ENCODE data around the gene CNTN1.

- TF ChIP-seq CTCF (IDR thresholded peaks at IDR 0.05) = no peak
- TF ChIP-seq POLR2A (IDR thresholded peaks at IDR 0.05) = no peak
- TF ChIP-seq EP300 (IDR thresholded peaks at IDR 0.05) = no peak
These were observed 225.3 kb downstream of the CNTN1 start for GRCh38 chr12:40917561-40917960.
